Uterus (tissue), 2 donors: ENCODE measurements around the gene CLMN.

ENCODE experiments used
- CTCF ChIP-seq, 4 experiments: fragments of 200-600 bp in 2 of 4; fragments of 450-650 bp in 2 of 4; sonication (generic) in 2 of 4; IDR thresholded peaks; one replicate each; pipeline ENCODE4 v1.5.1; 2016 to 2019; ENCODE audit warnings: antibody characterized with exemption in 4 of 4, mild to moderate bottlenecking in 2 of 4, moderate library complexity in 1 of 4
- POLR2A ChIP-seq, 2 donors: fragments of 450-650 bp; IDR thresholded peaks; one replicate each; pipeline ENCODE4 v1.6.1; 2016; ENCODE audit warnings: antibody characterized with exemption in 2 of 2, mild to moderate bottlenecking in 1 of 2, moderate library complexity in 1 of 2

GRCh38 chr14:95196268-95196667 is 123.4 kb downstream of the CLMN start:
- peak in 3 of 4 experiments; percentile 10 to 38 (median 22) for TF ChIP-seq CTCF (IDR thresholded peaks at IDR 0.05)
- TF ChIP-seq POLR2A (IDR thresholded peaks at IDR 0.05) = no peak
